HCT116 (cell line): ENCODE measurements around the gene SLCO2B1.
"Not testable (repeated sequence)": the region's sequence is repeated elsewhere in the genome, so short reads cannot be mapped to it uniquely, and the experiment has no call there.

Experiments
- CEBPB ChIP-seq: IDR thresholded peaks from 2 replicates; pipeline ENCODE4 v1.6.1; 2012; ENCODE audit warnings: low read depth
- ELF1 ChIP-seq: IDR thresholded peaks from 2 replicates; pipeline ENCODE4 v1.6.1; 2012; ENCODE audit warnings: low read depth, borderline replicate concordance
- EZH2phosphoT487 ChIP-seq: fragments of 200-600 bp; IDR thresholded peaks from 2 replicates; pipeline ENCODE4 v1.6.1; 2018; ENCODE audit warnings: antibody characterized with exemption, borderline replicate concordance
- JUND ChIP-seq: IDR thresholded peaks from 2 replicates; pipeline ENCODE4 v1.6.1; 2012
- POLR2A ChIP-seq: IDR thresholded peaks from 2 replicates; pipeline ENCODE4 v1.7.0; 2011; ENCODE audit warnings: borderline replicate concordance; ENCODE audit not compliant: insufficient read depth, insufficient read length; ENCODE audit errors: extremely low read depth
- SIN3A ChIP-seq: IDR thresholded peaks from 2 replicates; pipeline ENCODE4 v1.6.1; 2012; ENCODE audit warnings: low read depth
- SP1 ChIP-seq: IDR thresholded peaks from 2 replicates; pipeline ENCODE4 v1.6.1; 2012; ENCODE audit warnings: low read depth
- TF ChIP-seq, protein P1 (sequence below), 3 experiments: fragments of 200-600 bp in 1 of 3; sonication (generic) in 1 of 3; IDR thresholded peaks in 2 of 3; conservative IDR thresholded peaks in 1 of 3; 2 replicates each; pipeline ENCODE4 v1.5.1; 2012 to 2017; ENCODE audit warnings: low read depth in 2 of 3, low read length in 2 of 3, antibody characterized with exemption in 1 of 3, borderline replicate concordance in 1 of 3, control low read depth in 1 of 3, mild to moderate bottlenecking in 1 of 3, mixed read lengths in 1 of 3, mixed run types in 1 of 3, moderate library complexity in 1 of 3; ENCODE audit not compliant: insufficient read depth in 1 of 3
- TF ChIP-seq, protein P2 (sequence below): IDR thresholded peaks from 2 replicates; pipeline ENCODE4 v1.6.1; 2012; ENCODE audit warnings: low read depth
- TF ChIP-seq, protein P3 (sequence below): IDR thresholded peaks from 2 replicates; pipeline ENCODE4 v1.6.1; 2012

DNA sequence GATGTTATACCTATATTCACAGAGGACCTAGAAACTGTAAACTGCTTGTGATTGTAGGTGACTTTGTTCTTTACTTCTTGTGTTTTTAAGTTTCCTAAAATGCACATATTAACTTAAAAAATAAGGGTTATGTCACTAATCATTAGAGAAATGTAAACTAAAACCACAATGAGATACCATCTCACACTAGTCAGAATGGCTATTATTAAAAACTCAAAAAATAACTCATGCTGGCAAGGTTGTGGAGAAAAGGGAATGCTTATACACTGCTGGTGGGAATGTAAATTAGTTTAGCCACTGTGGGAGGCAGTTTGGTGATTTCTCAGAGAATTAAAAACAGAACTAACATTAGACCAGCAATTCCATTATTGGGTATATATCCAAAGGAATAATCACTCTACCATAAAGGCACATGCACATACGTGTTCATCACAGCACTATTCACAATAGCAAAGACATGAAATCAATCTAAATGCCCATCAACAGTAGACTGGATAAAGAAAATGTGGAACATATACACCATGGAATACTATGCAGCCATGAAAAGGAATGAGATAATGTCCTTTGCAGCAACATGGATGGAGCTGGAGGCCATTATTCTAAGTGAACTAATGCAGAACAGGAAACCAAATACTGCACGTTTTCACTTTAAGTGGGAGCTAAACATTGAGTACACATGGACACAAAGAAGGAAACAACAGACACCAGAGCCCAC is 44.8 kb upstream of the SLCO2B1 start:
- TF ChIP-seq, protein P1, sequence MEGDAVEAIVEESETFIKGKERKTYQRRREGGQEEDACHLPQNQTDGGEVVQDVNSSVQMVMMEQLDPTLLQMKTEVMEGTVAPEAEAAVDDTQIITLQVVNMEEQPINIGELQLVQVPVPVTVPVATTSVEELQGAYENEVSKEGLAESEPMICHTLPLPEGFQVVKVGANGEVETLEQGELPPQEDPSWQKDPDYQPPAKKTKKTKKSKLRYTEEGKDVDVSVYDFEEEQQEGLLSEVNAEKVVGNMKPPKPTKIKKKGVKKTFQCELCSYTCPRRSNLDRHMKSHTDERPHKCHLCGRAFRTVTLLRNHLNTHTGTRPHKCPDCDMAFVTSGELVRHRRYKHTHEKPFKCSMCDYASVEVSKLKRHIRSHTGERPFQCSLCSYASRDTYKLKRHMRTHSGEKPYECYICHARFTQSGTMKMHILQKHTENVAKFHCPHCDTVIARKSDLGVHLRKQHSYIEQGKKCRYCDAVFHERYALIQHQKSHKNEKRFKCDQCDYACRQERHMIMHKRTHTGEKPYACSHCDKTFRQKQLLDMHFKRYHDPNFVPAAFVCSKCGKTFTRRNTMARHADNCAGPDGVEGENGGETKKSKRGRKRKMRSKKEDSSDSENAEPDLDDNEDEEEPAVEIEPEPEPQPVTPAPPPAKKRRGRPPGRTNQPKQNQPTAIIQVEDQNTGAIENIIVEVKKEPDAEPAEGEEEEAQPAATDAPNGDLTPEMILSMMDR (IDR thresholded peaks at IDR 0.05 in 2 of 3, conservative IDR thresholded peaks at IDR 0.05 in 1 of 3; ENCODE audit: borderline replicate concordance in 1 of 3, insufficient read depth in 1 of 3, low read depth in 2 of 3, low read length in 2 of 3): not testable (repeated sequence)
- TF ChIP-seq POLR2A, CEBPB, JUND, ELF1, SP1, SIN3A, EZH2phosphoT487: not testable (repeated sequence)
- TF ChIP-seq, protein P2, sequence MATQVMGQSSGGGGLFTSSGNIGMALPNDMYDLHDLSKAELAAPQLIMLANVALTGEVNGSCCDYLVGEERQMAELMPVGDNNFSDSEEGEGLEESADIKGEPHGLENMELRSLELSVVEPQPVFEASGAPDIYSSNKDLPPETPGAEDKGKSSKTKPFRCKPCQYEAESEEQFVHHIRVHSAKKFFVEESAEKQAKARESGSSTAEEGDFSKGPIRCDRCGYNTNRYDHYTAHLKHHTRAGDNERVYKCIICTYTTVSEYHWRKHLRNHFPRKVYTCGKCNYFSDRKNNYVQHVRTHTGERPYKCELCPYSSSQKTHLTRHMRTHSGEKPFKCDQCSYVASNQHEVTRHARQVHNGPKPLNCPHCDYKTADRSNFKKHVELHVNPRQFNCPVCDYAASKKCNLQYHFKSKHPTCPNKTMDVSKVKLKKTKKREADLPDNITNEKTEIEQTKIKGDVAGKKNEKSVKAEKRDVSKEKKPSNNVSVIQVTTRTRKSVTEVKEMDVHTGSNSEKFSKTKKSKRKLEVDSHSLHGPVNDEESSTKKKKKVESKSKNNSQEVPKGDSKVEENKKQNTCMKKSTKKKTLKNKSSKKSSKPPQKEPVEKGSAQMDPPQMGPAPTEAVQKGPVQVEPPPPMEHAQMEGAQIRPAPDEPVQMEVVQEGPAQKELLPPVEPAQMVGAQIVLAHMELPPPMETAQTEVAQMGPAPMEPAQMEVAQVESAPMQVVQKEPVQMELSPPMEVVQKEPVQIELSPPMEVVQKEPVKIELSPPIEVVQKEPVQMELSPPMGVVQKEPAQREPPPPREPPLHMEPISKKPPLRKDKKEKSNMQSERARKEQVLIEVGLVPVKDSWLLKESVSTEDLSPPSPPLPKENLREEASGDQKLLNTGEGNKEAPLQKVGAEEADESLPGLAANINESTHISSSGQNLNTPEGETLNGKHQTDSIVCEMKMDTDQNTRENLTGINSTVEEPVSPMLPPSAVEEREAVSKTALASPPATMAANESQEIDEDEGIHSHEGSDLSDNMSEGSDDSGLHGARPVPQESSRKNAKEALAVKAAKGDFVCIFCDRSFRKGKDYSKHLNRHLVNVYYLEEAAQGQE: not testable (repeated sequence)
- TF ChIP-seq, protein P3, sequence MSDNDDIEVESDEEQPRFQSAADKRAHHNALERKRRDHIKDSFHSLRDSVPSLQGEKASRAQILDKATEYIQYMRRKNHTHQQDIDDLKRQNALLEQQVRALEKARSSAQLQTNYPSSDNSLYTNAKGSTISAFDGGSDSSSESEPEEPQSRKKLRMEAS: not testable (repeated sequence)
